Right lobe of liver (tissue), 4 donors: Measurements from ENCODE around the gene KRTAP9-6.

Experiments used
- POLR2A ChIP-seq: fragments of 450-650 bp; IDR thresholded peaks from one replicate; pipeline ENCODE4 v1.6.1; 2017; ENCODE audit warnings: antibody characterized with exemption, mild to moderate bottlenecking
- TF ChIP-seq, protein P1 (sequence below), 4 donors: fragments of 200-600 bp in 3 of 4; fragments of 450-650 bp in 1 of 4; IDR thresholded peaks; one replicate each; pipeline versions ENCODE4 v1.5.1 to v1.8.0; 2016 to 2022; ENCODE audit warnings: antibody characterized with exemption in 4 of 4, mild to moderate bottlenecking in 2 of 4
- donor health status: DM: no; HTN: no; CAD: no.
- donor health status: DM: no; HTN: no; CAD: no.
- donor health status: DM: no; HTN: yes; CAD: no.

DNA sequence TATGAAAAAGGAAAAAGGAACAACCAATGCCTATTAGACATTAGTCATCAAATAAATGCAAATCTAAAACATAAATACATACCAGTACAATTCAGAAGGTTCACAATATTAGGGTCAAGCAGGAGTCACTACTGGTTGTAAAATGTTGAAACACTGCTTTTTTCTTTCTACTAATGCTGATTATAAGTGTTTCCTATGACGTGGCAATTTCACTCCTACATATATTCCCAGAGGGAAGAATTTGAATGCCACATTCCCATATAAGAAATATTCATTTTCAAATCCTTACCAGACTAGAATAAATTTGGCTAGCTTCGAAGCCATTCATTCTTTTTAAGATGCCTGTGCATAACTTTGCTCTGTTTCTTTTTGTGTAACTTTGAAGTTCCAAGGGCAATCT lies 41.4 kb upstream of the KRTAP9-6 start:
- TF ChIP-seq POLR2A: no peak
- TF ChIP-seq, protein P1, sequence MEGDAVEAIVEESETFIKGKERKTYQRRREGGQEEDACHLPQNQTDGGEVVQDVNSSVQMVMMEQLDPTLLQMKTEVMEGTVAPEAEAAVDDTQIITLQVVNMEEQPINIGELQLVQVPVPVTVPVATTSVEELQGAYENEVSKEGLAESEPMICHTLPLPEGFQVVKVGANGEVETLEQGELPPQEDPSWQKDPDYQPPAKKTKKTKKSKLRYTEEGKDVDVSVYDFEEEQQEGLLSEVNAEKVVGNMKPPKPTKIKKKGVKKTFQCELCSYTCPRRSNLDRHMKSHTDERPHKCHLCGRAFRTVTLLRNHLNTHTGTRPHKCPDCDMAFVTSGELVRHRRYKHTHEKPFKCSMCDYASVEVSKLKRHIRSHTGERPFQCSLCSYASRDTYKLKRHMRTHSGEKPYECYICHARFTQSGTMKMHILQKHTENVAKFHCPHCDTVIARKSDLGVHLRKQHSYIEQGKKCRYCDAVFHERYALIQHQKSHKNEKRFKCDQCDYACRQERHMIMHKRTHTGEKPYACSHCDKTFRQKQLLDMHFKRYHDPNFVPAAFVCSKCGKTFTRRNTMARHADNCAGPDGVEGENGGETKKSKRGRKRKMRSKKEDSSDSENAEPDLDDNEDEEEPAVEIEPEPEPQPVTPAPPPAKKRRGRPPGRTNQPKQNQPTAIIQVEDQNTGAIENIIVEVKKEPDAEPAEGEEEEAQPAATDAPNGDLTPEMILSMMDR (IDR thresholded peaks at IDR 0.05): no peak
